Measurements from ENCODE around the gene EIF5AL1. TPM values are rescaled to one million over a fixed set of nuclear protein-coding genes. Genes with fewer than 3 reads are reported as not detected.

The EIF5AL1 gene
- total and polyA plus RNA-seq, 2 experiments from 2014 or later = 0.27 to 1.5 TPM

GRCh38 chr10:79494871-79495705 lies 17.2 kb upstream of the EIF5AL1 start:
- Histone ChIP-seq H2AFZ (no peak overlapping the region), H3K4me2 (no peak overlapping the region), H3K79me2 (no peaks in the 10 kb centered on the region), H4K20me1 (ENCODE audit: insufficient read depth, poor library complexity, severe bottlenecking) (no peaks in the 10 kb centered on the region), H3K4me3 (no peak overlapping the region), H3K36me3 (replicated peaks; ENCODE audit: insufficient read depth, low read depth) (no peaks in the 10 kb centered on the region), H3K9me2 (replicated peaks; ENCODE audit: insufficient read depth) (no peaks in the 10 kb centered on the region), H3K9me3 (ENCODE audit: low read depth) (no peaks in the 10 kb centered on the region), H3K27ac (no peak overlapping the region), H3K4me1 (ENCODE audit: insufficient read depth) (peaks cover 6% of the 10 kb centered on the region), H3K27me3 (no peaks in the 10 kb centered on the region)
- TF ChIP-seq EZH2 (IDR thresholded peaks at IDR 0.05; ENCODE audit: borderline replicate concordance) (no peak), CTCF (IDR thresholded peaks at IDR 0.05; ENCODE audit: poor library complexity) (no peak), EZH2phosphoT487 (IDR thresholded peaks at IDR 0.05; ENCODE audit: low read depth, severe bottlenecking, unreplicated experiment) (no peak)
- peak; percentile 1 for DNase-seq (ENCODE audit: low spot score)
- WGBS (ENCODE audit: low lambda C conversion rate, missing lambda C conversion rate) = 90% methylated on average over 17 of the region's 17 CpGs

- Histone ChIP-seq H3K27me3 (no peaks in the 10 kb centered on the region), H3K9me2 (replicated peaks; ENCODE audit: insufficient read depth) (no peaks in the 10 kb centered on the region), H2AFZ (no peak overlapping the region), H3K27ac (no peak overlapping the region), H3K36me3 (replicated peaks; ENCODE audit: insufficient read depth, low read depth) (no peaks in the 10 kb centered on the region), H3K4me1 (ENCODE audit: insufficient read depth) (no peaks in the 10 kb centered on the region), H4K20me1 (ENCODE audit: insufficient read depth, poor library complexity, severe bottlenecking) (no peaks in the 10 kb centered on the region), H3K79me2 (no peaks in the 10 kb centered on the region), H3K9me3 (ENCODE audit: low read depth) (no peaks in the 10 kb centered on the region), H3K4me2 (no peak overlapping the region), H3K4me3 (no peak overlapping the region)
- TF ChIP-seq EZH2 (IDR thresholded peaks at IDR 0.05; ENCODE audit: borderline replicate concordance) (no peak), CTCF (IDR thresholded peaks at IDR 0.05; ENCODE audit: poor library complexity) (no peak), EZH2phosphoT487 (IDR thresholded peaks at IDR 0.05; ENCODE audit: low read depth, severe bottlenecking, unreplicated experiment) (no peak)
- no peak for DNase-seq (ENCODE audit: low spot score)
- 97% methylated on average over 6 of the region's 6 CpGs for WGBS (ENCODE audit: low lambda C conversion rate, missing lambda C conversion rate)
Observed at GRCh38 chr10:79495791-79496190, 16.5 kb upstream of the EIF5AL1 start.

GRCh38 chr10:79496896-79497295 lies 15.4 kb upstream of the EIF5AL1 start:
- DNase-seq (ENCODE audit: low spot score) = no peak
- H3K79me2 ChIP-seq = no peaks in the 10 kb centered on the region
- H3K4me3 ChIP-seq = no peak overlapping the region
- no peak overlapping the region for H2AFZ ChIP-seq
- H3K9me2 ChIP-seq (replicated peaks; ENCODE audit: insufficient read depth) = no peaks in the 10 kb centered on the region
- H3K4me1 ChIP-seq (ENCODE audit: insufficient read depth) = no peaks in the 10 kb centered on the region
- H4K20me1 ChIP-seq (ENCODE audit: insufficient read depth, poor library complexity, severe bottlenecking) = no peaks in the 10 kb centered on the region
- H3K27ac ChIP-seq = no peak overlapping the region
- no peaks in the 10 kb centered on the region for H3K9me3 ChIP-seq (ENCODE audit: low read depth)
- WGBS (ENCODE audit: low lambda C conversion rate, missing lambda C conversion rate) = 54% methylated on average over 4 of the region's 4 CpGs
- no peaks in the 10 kb centered on the region for H3K27me3 ChIP-seq
- no peak overlapping the region for H3K4me2 ChIP-seq
- TF ChIP-seq EZH2 (IDR thresholded peaks at IDR 0.05; ENCODE audit: borderline replicate concordance) (no peak), EZH2phosphoT487 (IDR thresholded peaks at IDR 0.05; ENCODE audit: low read depth, severe bottlenecking, unreplicated experiment) (no peak), CTCF (IDR thresholded peaks at IDR 0.05; ENCODE audit: poor library complexity) (no peak)
- H3K36me3 ChIP-seq (replicated peaks; ENCODE audit: insufficient read depth, low read depth) = no peaks in the 10 kb centered on the region

Measured in hepatocyte (in vitro differentiated cells).